Keratinocyte (primary cell): ENCODE results near the gene MTCL1. TPM values are rescaled to one million over a fixed set of nuclear protein-coding genes. Genes with fewer than 3 reads are reported as not detected.

Experiments
- DNase-seq: peaks from one replicate; pipeline ENCODE4 v3.0.0-alpha.2; 2011; ENCODE audit warnings: low read depth, missing footprints, low spot score
- FAIRE-seq: peaks from 2 replicates; lab custom pipeline; 2011; peaks lifted over from hg19 to GRCh38; lab: Jason Lieb, UNC
- H2AFZ ChIP-seq: 2 replicates; pipeline ENCODE4 v1.6.0; 2012; ENCODE audit warnings: low read length, control low read depth, inconsistent platforms; ENCODE audit not compliant: control insufficient read depth
- H3K27ac ChIP-seq: 2 replicates; pipeline ENCODE4 v1.5.1; 2011; ENCODE audit warnings: low read length; ENCODE audit not compliant: control insufficient read depth, insufficient read depth
- H3K27me3 ChIP-seq: 3 replicates; pipeline ENCODE4 v1.6.0; 2011; ENCODE audit warnings: low read length; ENCODE audit not compliant: control insufficient read depth, insufficient read depth; ENCODE audit errors: extremely low read depth
- H3K36me3 ChIP-seq, 2 experiments: 2 replicates in 1 of 2; 3 replicates in 1 of 2; pipeline ENCODE4 v1.5.1; 2011; ENCODE audit warnings: low read length in 2 of 2, mild to moderate bottlenecking in 1 of 2; ENCODE audit not compliant: control insufficient read depth in 2 of 2, insufficient read depth in 2 of 2; ENCODE audit errors: extremely low read depth in 1 of 2
- H3K4me1 ChIP-seq: 3 replicates; pipeline ENCODE4 v1.5.1; 2011; ENCODE audit warnings: low read length; ENCODE audit not compliant: control insufficient read depth, insufficient read depth; ENCODE audit errors: extremely low read depth
- H3K4me2 ChIP-seq: 3 replicates; pipeline ENCODE4 v1.6.0; 2011; ENCODE audit warnings: low read depth, low read length; ENCODE audit not compliant: control insufficient read depth, insufficient read depth; ENCODE audit errors: extremely low read depth
- H3K4me3 ChIP-seq, 3 experiments: fragments of 200-600 bp in 1 of 3; sonication (generic) in 1 of 3; 2 replicates in 2 of 3; 3 replicates in 1 of 3; pipeline ENCODE4 v1.5.1; 2011 to 2016; ENCODE audit warnings: low read length in 3 of 3, mild to moderate bottlenecking in 3 of 3, control low read depth in 2 of 3, inconsistent platforms in 1 of 3, low read depth in 1 of 3, mixed read lengths in 1 of 3, mixed run types in 1 of 3, moderate library complexity in 1 of 3; ENCODE audit not compliant: control insufficient read depth in 2 of 3, insufficient read depth in 2 of 3; ENCODE audit errors: extremely low read depth in 1 of 3
- H3K79me2 ChIP-seq: 2 replicates; pipeline ENCODE4 v1.6.0; 2012; ENCODE audit warnings: low read length; ENCODE audit not compliant: control insufficient read depth, insufficient read depth
- H3K9ac ChIP-seq: 3 replicates; pipeline ENCODE4 v1.6.0; 2011; ENCODE audit warnings: low read length; ENCODE audit not compliant: control insufficient read depth, insufficient read depth; ENCODE audit errors: extremely low read depth
- H3K9me1 ChIP-seq: 3 replicates; pipeline ENCODE4 v1.6.0; 2011; ENCODE audit warnings: low read length; ENCODE audit not compliant: control insufficient read depth, insufficient read depth; ENCODE audit errors: extremely low read depth
- H3K9me3 ChIP-seq: 2 replicates; pipeline ENCODE4 v1.5.1; 2012; ENCODE audit warnings: low read depth, low read length; ENCODE audit not compliant: control insufficient read depth
- H4K20me1 ChIP-seq: 3 replicates; pipeline ENCODE4 v1.6.0; 2011; ENCODE audit warnings: low read length; ENCODE audit not compliant: control insufficient read depth, insufficient read depth; ENCODE audit errors: extremely low read depth
- CTCF ChIP-seq, 3 experiments: IDR thresholded peaks in 1 of 3; conservative IDR thresholded peaks in 1 of 3; optimal IDR thresholded peaks in 1 of 3; 2 replicates in 2 of 3; 3 replicates in 1 of 3; pipeline versions ENCODE3 to v1.5.1; 2011; ENCODE audit warnings: low read length in 3 of 3, mild to moderate bottlenecking in 3 of 3, moderate library complexity in 2 of 3, control low read depth in 1 of 3, inconsistent platforms in 1 of 3; ENCODE audit not compliant: insufficient read depth in 2 of 3; ENCODE audit errors: extremely low read depth in 1 of 3
- EZH2 ChIP-seq: IDR thresholded peaks from one replicate; pipeline ENCODE4 v1.6.1; 2012; ENCODE audit warnings: inconsistent platforms, mild to moderate bottlenecking, low read length, moderate library complexity
- dilution Hi-C: fragments of 300-500 bp; cut with MboI; formaldehyde crosslinking; loops from one replicate; pipeline ENCODE4 v1.7.0; 2020; ENCODE audit warnings: low sequenced_read_pairs; ENCODE audit not compliant: extremely low pct_ligation_motif_present
- polyA plus RNA-seq, 5 experiments: library from polyadenylated mRNA; depleted of rRNA in 3 of 5; stranded (reverse) in 3 of 5; stranded (forward) in 1 of 5; unstranded in 1 of 5; fragments of >200 nt; gene quantifications; 1 replicate in 1 of 5; 2 replicates in 3 of 5; 3 replicates in 1 of 5; pipeline versions ENCODE4 v1.2.1 to v1.2.3, GENCODE V29; 2011 to 2012; ENCODE audit warnings: missing spikeins in 2 of 5, low read depth in 1 of 5, low replicate concordance in 1 of 5

MTCL1 gene
- polyA plus RNA-seq, 1 donor (not counting 4 experiments of a cell fraction or from before 2014, with no cell fraction given), result 15.4 TPM

- no peaks in the 10 kb centered on the region for H3K36me3 ChIP-seq
- peaks cover 21% of the 10 kb centered on the region for H3K4me1 ChIP-seq
- no peak overlapping the region for H3K27ac ChIP-seq
- no peaks in the 10 kb centered on the region for H3K9me3 ChIP-seq
- no peak overlapping the region for H2AFZ ChIP-seq
- DNase-seq (no peak), FAIRE-seq (no peak)
- H3K4me3 ChIP-seq, result no peak overlapping the region
- no peaks in the 10 kb centered on the region for H4K20me1 ChIP-seq
- H3K9ac ChIP-seq, result no peak overlapping the region
- no peaks in the 10 kb centered on the region for H3K9me1 ChIP-seq
- dilution Hi-C loops, result no loop called here
- no peaks in the 10 kb centered on the region for H3K79me2 ChIP-seq
- H3K27me3 ChIP-seq, result no peaks in the 10 kb centered on the region
- TF ChIP-seq CTCF (optimal IDR thresholded peaks at IDR 0.05 in 1 of 3, IDR thresholded peaks at IDR 0.05 in 1 of 3, conservative IDR thresholded peaks at IDR 0.05 in 1 of 3; ENCODE audit: extremely low read depth in 1 of 3, insufficient read depth in 2 of 3, low read length in 3 of 3) (no peak), EZH2 (no peak)
- no peak overlapping the region for H3K4me2 ChIP-seq
Observed at GRCh38 chr18:8874872-8875271, 169.5 kb downstream of the MTCL1 start.

GRCh38 chr18:8876887-8877286, 171.5 kb downstream of the MTCL1 start:
- TF ChIP-seq CTCF (optimal IDR thresholded peaks at IDR 0.05 in 1 of 3, IDR thresholded peaks at IDR 0.05 in 1 of 3, conservative IDR thresholded peaks at IDR 0.05 in 1 of 3; ENCODE audit: extremely low read depth in 1 of 3, insufficient read depth in 2 of 3, low read length in 3 of 3) (no peak), EZH2 (no peak)
- no peaks in the 10 kb centered on the region for H3K9me1 ChIP-seq
- no peak for DNase-seq
- no peaks in the 10 kb centered on the region for H3K9me3 ChIP-seq
- peaks cover under 1% of the 10 kb centered on the region for H3K4me1 ChIP-seq
- no peaks in the 10 kb centered on the region for H4K20me1 ChIP-seq
- no peak overlapping the region for H3K4me3 ChIP-seq
- no peak for FAIRE-seq
- no peaks in the 10 kb centered on the region for H3K36me3 ChIP-seq
- dilution Hi-C loops, result no loop called here
- H3K9ac ChIP-seq, result no peak overlapping the region
- no peaks in the 10 kb centered on the region for H3K79me2 ChIP-seq
- no peak overlapping the region for H3K4me2 ChIP-seq
- H2AFZ ChIP-seq, result no peak overlapping the region
- H3K27ac ChIP-seq, result no peak overlapping the region
- no peaks in the 10 kb centered on the region for H3K27me3 ChIP-seq
